DND-41 (cell line): ENCODE results near the gene ZSCAN30.
"Not testable (repeated sequence)": the region's sequence is repeated elsewhere in the genome, so short reads cannot be mapped to it uniquely, and the experiment has no call there.

Source experiments
- ATAC-seq: fragments of 200-7000 bp; cut with Tn5 transposase; 3 replicates; pipeline ENCODE4 v1.9.1; 2021; ENCODE audit warnings: low read depth; ENCODE audit not compliant: insufficient read depth
- DNase-seq: peaks from one replicate; pipeline ENCODE4 v3.0.0-alpha.2; 2020
- H2AFZ ChIP-seq: 2 replicates; pipeline ENCODE4 v1.6.0; 2012; ENCODE audit warnings: low read depth, low read length
- H3K27ac ChIP-seq: 2 replicates; pipeline ENCODE4 v1.5.1; 2012; ENCODE audit warnings: low read length, inconsistent platforms
- H3K27me3 ChIP-seq: fragments of 200-600 bp; sonication (generic); 2 replicates; pipeline ENCODE4 v1.6.0; 2012; ENCODE audit warnings: low read length, mild to moderate bottlenecking, inconsistent platforms; ENCODE audit not compliant: insufficient read depth, poor library complexity
- H3K36me3 ChIP-seq: 2 replicates; pipeline ENCODE4 v1.5.1; 2012; ENCODE audit warnings: low read length, inconsistent platforms; ENCODE audit not compliant: insufficient read depth
- H3K4me1 ChIP-seq: 2 replicates; pipeline ENCODE4 v1.5.1; 2012; ENCODE audit warnings: mild to moderate bottlenecking, low read length; ENCODE audit not compliant: insufficient read depth
- H3K4me2 ChIP-seq: 2 replicates; pipeline ENCODE4 v1.6.0; 2012; ENCODE audit warnings: mild to moderate bottlenecking, moderate library complexity, low read length, inconsistent platforms; ENCODE audit not compliant: insufficient read depth
- H3K4me3 ChIP-seq, 2 experiments: fragments of 200-600 bp in 1 of 2; shearing (Covaris generic) in 1 of 2; 2 replicates each; pipeline ENCODE4 v1.5.1; 2012 to 2016; ENCODE audit warnings: inconsistent platforms in 2 of 2, low read length in 2 of 2, mild to moderate bottlenecking in 2 of 2, low read depth in 1 of 2, moderate library complexity in 1 of 2
- H3K79me2 ChIP-seq: 2 replicates; pipeline ENCODE4 v1.6.0; 2012; ENCODE audit warnings: low read length, inconsistent platforms; ENCODE audit not compliant: insufficient read depth
- H3K9ac ChIP-seq: 2 replicates; pipeline ENCODE4 v1.6.0; 2012; ENCODE audit warnings: low read depth, mild to moderate bottlenecking, inconsistent platforms, low read length, moderate library complexity
- H3K9me3 ChIP-seq: 2 replicates; pipeline ENCODE4 v1.5.1; 2012; ENCODE audit warnings: low read length, moderate library complexity, mild to moderate bottlenecking, inconsistent platforms; ENCODE audit not compliant: insufficient read depth, severe bottlenecking
- H4K20me1 ChIP-seq: 2 replicates; pipeline ENCODE4 v1.6.0; 2012; ENCODE audit warnings: low read length; ENCODE audit not compliant: insufficient read depth
- CTCF ChIP-seq: IDR thresholded peaks from 2 replicates; pipeline ENCODE4 v1.5.1; 2012; ENCODE audit warnings: borderline replicate concordance, low read length, moderate library complexity, mild to moderate bottlenecking; ENCODE audit not compliant: poor library complexity, severe bottlenecking; ENCODE audit errors: extremely low read depth
- EZH2 ChIP-seq: IDR thresholded peaks from 3 replicates; pipeline ENCODE4 v1.6.1; 2012; ENCODE audit warnings: borderline replicate concordance, low read depth, mild to moderate bottlenecking, moderate library complexity, low read length, inconsistent platforms; ENCODE audit not compliant: severe bottlenecking

The ZSCAN30 gene

GRCh38 chr18:35223797-35224196, 66.2 kb downstream of the ZSCAN30 start:
- Histone ChIP-seq H3K9ac (no peak overlapping the region), H3K79me2 (no peaks in the 10 kb centered on the region), H3K27ac (no peak overlapping the region), H3K4me1 (no peaks in the 10 kb centered on the region), H2AFZ (no peak overlapping the region), H3K4me2 (no peak overlapping the region), H4K20me1 (no peaks in the 10 kb centered on the region), H3K36me3 (no peaks in the 10 kb centered on the region), H3K9me3 (no peaks in the 10 kb centered on the region), H3K27me3 (no peaks in the 10 kb centered on the region), H3K4me3 (no peak overlapping the region)
- ATAC-seq (no peak), DNase-seq (no peak)
- TF ChIP-seq EZH2 (no peak), CTCF (no peak)

GRCh38 chr18:35220424-35220823, 69.6 kb downstream of the ZSCAN30 start:
- Histone ChIP-seq H3K27me3 (no peaks in the 10 kb centered on the region), H3K4me1 (no peaks in the 10 kb centered on the region), H3K4me3 (no peak overlapping the region), H3K4me2 (no peak overlapping the region), H3K9ac (no peak overlapping the region), H4K20me1 (no peaks in the 10 kb centered on the region), H3K36me3 (no peaks in the 10 kb centered on the region), H3K27ac (no peak overlapping the region), H3K9me3 (no peaks in the 10 kb centered on the region), H3K79me2 (no peaks in the 10 kb centered on the region), H2AFZ (no peak overlapping the region)
- no peak for DNase-seq
- no peak for ATAC-seq
- no peak for TF ChIP-seq CTCF
- no peak for TF ChIP-seq EZH2

- not testable (repeated sequence) for H2AFZ ChIP-seq, H3K27ac ChIP-seq
Observed at GRCh38 chr18:35219331-35219730, 70.7 kb downstream of the ZSCAN30 start.

DNA sequence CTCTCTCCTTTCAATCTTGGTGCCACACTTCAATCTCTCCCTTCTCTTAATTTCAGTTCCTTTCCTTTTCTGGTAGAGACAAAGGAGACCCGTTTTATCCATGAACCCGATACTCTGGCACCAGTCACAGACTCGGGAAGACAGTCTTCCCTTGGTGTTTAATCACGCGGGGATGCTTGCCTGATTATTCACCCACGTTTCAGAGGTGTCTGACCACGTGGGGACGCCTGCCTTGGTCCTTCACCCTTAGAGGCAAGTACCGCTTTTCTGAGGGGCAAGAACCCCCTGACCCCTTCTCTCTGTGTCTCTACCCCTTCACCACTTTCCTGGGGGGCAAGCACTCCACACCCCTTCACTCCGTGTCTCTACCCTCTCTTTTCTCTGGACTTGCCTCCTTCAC, 73.4 kb downstream of the ZSCAN30 start:
- not testable (repeated sequence) for H3K36me3 ChIP-seq, H3K27ac ChIP-seq, DNase-seq, H3K9me3 ChIP-seq, H3K27me3 ChIP-seq, ATAC-seq, H3K4me2 ChIP-seq, H3K9ac ChIP-seq, H3K79me2 ChIP-seq, H4K20me1 ChIP-seq, H2AFZ ChIP-seq, H3K4me3 ChIP-seq, H3K4me1 ChIP-seq

More at GRCh38 chr18:35219331-35219730, 70.7 kb downstream of the ZSCAN30 start:
- not testable (repeated sequence) for H4K20me1 ChIP-seq, H3K4me3 ChIP-seq, H3K4me2 ChIP-seq, H3K36me3 ChIP-seq, H3K9ac ChIP-seq, H3K4me1 ChIP-seq, ATAC-seq, H3K27me3 ChIP-seq, H3K79me2 ChIP-seq, H3K9me3 ChIP-seq, DNase-seq
